T-helper 17 cell (primary cell): ENCODE measurements around the gene ARVCF. TPM values are rescaled to one million over a fixed set of nuclear protein-coding genes. Genes with fewer than 3 reads are reported as not detected.
A peak's percentile ranks its signal among the peaks of the same experiment; 100 is the strongest.

Experiments
- ATAC-seq: fragments of 150-1000 bp; cut with Tn5 transposase; 2 replicates; pipeline ENCODE4 v1.10.0; 2021; ENCODE audit warnings: mild to moderate bottlenecking, moderate library complexity
- DNase-seq, 3 donors: peaks; one replicate each; pipeline versions ENCODE4 v3.0.0 to v3.0.0-alpha.2; 2020 to 2021
- H3K9me3 ChIP-seq: one replicate; pipeline ENCODE4 v1.7.0; 2013; ENCODE audit warnings: low read length, mild to moderate bottlenecking; ENCODE audit not compliant: control insufficient read depth, poor library complexity, severe bottlenecking
- H3K27ac Mint-ChIP-seq: one replicate; pipeline ENCODE4 v1.8.0; 2022; ENCODE audit warnings: mild to moderate bottlenecking, moderate library complexity, mixed read lengths
- H3K27me3 Mint-ChIP-seq: one replicate; pipeline ENCODE4 v1.8.0; 2022; ENCODE audit warnings: mixed read lengths
- H3K36me3 Mint-ChIP-seq: one replicate; pipeline ENCODE4 v1.8.0; 2022; ENCODE audit warnings: low read depth, mixed read lengths
- H3K4me1 Mint-ChIP-seq: one replicate; pipeline ENCODE4 v1.8.0; 2022; ENCODE audit warnings: mild to moderate bottlenecking, mixed read lengths
- H3K4me3 Mint-ChIP-seq: one replicate; pipeline ENCODE4 v1.8.0; 2022; ENCODE audit warnings: mild to moderate bottlenecking, moderate library complexity, mixed read lengths
- total RNA-seq, 4 donors: library from RNA in 2 of 4; stranded (reverse) in 2 of 4; gene quantifications; one replicate each; pipeline ENCODE4 v1.2.3 and lab custom pipeline; 2022 to 2026

The ARVCF gene
- total RNA-seq, 2 donors from 2014 or later = 1.3 to 2.8 TPM

DNA sequence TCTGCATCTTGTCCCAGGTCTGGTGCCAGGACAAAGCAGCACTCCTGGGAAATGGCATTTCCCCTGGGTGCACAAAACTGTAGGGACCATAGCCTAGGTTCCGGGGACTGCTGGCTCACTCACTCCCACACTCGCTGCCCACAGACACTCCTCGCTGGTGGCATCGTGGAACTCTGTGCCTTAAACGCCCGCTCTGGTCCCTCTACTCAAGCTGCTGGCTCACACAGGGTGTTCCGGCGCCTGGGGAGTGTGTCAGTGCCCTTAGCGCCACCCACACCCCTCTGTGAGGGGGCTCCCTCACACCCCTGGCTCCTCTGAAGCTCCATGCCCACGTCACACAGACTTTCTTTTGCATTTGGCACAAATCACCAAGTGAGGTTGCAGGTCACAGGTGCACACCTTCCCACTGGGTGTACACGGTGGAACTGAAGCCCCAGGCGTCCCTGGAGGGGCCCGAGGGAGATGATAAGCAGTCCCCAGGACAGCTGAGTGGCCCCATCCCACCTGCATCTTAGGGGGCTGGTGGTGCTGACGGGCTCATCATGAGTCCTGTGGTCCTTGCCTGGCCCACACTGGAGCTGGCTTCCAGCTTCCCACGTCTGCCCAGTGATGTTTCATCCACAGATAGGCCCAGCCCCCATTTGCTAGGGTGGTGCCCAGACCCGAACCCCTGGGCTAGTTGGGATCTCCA lies 40.2 kb upstream of the ARVCF start:
- ATAC-seq (no peak), DNase-seq (no peak)
- Mint-ChIP-seq H3K4me3 (no peak overlapping the region), H3K27me3 (no peaks in the 10 kb centered on the region), H3K36me3 (no peaks in the 10 kb centered on the region), H3K27ac (no peak overlapping the region), H3K4me1 (peaks cover 15% of the 10 kb centered on the region)
- H3K9me3 ChIP-seq = no peaks in the 10 kb centered on the region

DNA sequence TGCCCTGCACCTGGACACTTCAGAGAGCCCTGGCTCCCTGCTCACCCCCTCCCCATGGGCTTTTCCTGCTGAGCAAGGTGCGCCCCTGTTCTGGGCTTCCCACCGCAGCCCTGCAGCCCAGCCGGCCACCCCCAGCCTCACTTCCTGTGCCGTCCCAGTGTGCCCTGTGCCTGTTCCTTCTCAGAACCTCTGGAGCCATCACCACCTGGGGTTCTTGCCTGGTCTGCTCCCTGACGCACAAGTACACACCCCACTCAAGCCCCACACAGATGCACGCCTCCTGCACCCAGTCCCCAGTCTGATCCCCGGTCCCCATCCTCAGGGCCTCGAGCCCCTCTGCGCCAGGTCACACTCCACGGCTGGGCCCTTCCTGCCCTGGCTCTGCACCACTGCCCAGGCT lies 39.5 kb upstream of the ARVCF start:
- Mint-ChIP-seq H3K27ac (no peak overlapping the region), H3K4me3 (no peak overlapping the region), H3K27me3 (no peaks in the 10 kb centered on the region), H3K4me1 (peaks cover 12% of the 10 kb centered on the region), H3K36me3 (no peaks in the 10 kb centered on the region)
- ATAC-seq (no peak), DNase-seq (no peak)
- no peaks in the 10 kb centered on the region for H3K9me3 ChIP-seq

DNA sequence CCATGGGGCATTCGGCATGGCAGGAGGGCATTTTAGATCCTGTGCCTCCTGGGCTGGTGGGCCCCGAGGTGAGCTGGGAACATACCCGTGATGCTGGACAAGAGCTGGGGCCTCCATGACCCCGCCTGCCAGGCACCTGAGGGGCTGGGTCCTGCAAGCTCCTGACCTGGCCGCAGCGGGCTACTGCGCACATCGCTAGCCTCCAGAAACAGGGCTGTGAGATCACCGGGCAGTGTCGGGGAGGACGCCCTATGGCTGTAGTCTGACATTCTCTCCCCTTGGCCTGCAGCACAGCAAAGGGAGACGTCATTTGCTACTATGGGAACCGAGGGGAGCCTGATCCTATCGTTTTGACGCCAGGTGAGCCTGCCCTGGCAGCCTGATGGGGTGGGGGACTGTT lies 39.0 kb upstream of the ARVCF start:
- Mint-ChIP-seq H3K27me3 (no peaks in the 10 kb centered on the region), H3K27ac (no peak overlapping the region), H3K4me3 (no peak overlapping the region), H3K4me1 (peaks cover 12% of the 10 kb centered on the region), H3K36me3 (no peaks in the 10 kb centered on the region)
- no peaks in the 10 kb centered on the region for H3K9me3 ChIP-seq
- no peak for ATAC-seq
- DNase-seq = no peak

- ATAC-seq = no peak
- no peak overlapping the region for H3K4me3 Mint-ChIP-seq
- H3K4me1 Mint-ChIP-seq = peaks cover 12% of the 10 kb centered on the region
- no peaks in the 10 kb centered on the region for H3K9me3 ChIP-seq
- no peaks in the 10 kb centered on the region for H3K27me3 Mint-ChIP-seq
- H3K27ac Mint-ChIP-seq = no peak overlapping the region
- no peaks in the 10 kb centered on the region for H3K36me3 Mint-ChIP-seq
- DNase-seq = no peak
Measured at GRCh38 chr22:20055144-20055543, 38.5 kb upstream of the ARVCF start.

- H3K36me3 Mint-ChIP-seq = no peaks in the 10 kb centered on the region
- H3K27ac Mint-ChIP-seq = no peak overlapping the region
- H3K4me1 Mint-ChIP-seq = peaks cover 8% of the 10 kb centered on the region
Measured at GRCh38 chr22:20054485-20054884, 37.9 kb upstream of the ARVCF start.

GRCh38 chr22:20054034-20054427 lies 37.4 kb upstream of the ARVCF start:
- Mint-ChIP-seq H3K27ac (no peak overlapping the region), H3K4me3 (no peak overlapping the region), H3K27me3 (no peaks in the 10 kb centered on the region), H3K36me3 (peaks cover under 1% of the 10 kb centered on the region), H3K4me1 (peaks cover 11% of the 10 kb centered on the region)
- ATAC-seq = no peak
- H3K9me3 ChIP-seq = no peaks in the 10 kb centered on the region
- DNase-seq = no peak

More at GRCh38 chr22:20054485-20054884, 37.9 kb upstream of the ARVCF start:
- ATAC-seq (no peak), DNase-seq (no peak)
- H3K9me3 ChIP-seq = no peaks in the 10 kb centered on the region
- no peaks in the 10 kb centered on the region for H3K27me3 Mint-ChIP-seq
- H3K4me3 Mint-ChIP-seq = no peak overlapping the region

DNA sequence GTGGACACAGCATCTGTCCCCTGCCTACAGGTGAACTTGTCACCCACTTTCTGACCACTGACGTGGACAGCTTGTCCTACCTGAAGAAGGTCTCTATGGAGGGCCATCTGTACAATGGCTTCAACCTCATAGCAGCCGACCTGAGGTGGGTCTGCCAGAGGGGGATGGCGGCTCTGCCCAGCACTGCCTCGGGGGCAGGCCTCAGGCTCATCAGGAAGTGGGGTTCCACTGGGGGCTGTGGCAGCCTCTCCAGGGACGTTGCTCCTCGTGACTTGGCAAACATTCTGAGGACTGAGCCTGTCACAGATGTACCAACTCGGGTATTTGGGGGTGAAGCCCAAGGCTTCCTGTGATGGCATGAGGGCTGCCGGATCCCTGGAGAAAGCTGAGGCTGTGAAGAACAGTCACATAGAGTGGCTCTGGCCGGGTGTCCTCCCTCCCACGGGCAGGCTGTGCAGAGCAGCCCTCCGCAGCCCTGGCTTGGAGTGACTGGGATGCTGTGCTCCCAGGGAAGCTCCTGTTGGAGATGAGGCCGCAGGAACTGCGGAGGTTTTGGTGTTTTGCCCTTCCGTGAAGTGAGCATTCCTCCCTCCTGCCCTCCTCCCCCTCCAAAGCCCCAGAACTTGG lies 36.9 kb upstream of the ARVCF start:
- H3K9me3 ChIP-seq = no peaks in the 10 kb centered on the region
- no peak overlapping the region for H3K4me3 Mint-ChIP-seq
- no peak for DNase-seq
- no peak overlapping the region for H3K27ac Mint-ChIP-seq
- H3K36me3 Mint-ChIP-seq = peaks cover 3% of the 10 kb centered on the region
- no peak for ATAC-seq
- peaks cover 10% of the 10 kb centered on the region for H3K4me1 Mint-ChIP-seq
- no peaks in the 10 kb centered on the region for H3K27me3 Mint-ChIP-seq

DNA sequence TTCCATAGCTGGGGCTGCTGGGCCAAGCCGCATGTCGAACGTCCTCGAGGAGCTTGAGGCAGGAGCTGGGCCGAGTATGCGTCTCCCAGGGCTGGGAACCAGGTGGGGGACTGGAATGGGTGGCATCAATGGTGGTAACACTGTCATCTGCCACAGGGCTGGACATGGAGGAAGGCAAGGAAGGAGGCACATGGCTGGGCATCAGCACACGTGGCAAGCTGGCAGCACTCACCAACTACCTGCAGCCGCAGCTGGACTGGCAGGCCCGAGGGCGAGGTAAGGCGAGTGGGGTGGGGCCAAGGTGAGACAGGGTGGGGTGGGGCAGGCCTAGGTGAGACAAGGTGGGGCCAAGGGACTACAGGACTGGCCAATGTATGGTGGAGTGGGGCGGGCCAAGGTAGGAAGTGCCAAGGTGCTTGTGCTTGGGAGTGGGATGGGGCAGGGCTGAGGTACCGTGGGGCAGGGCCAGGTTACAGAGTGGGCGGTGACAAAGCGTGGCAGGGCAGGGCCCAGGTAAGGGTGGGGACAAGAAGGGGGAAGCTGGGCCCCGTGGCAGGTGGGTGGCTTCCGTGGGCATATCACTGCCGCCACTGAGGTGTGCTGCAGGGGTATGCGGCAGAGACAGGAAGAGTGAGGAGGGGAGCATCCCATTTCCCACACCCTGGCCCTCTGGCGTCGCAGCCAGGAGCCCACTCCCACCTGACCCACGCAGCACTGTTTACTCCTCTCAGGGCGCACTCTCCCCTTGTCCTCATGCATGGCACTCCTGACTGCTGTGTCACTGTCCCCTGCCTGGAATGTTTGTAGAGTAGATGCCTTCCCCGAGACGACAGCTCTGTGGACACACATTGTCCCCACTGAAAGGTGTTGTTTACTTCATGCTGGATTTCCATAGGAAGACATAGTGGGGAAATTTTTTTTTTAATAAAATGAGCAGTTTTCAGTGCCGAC lies 36.0 kb upstream of the ARVCF start:
- DNase-seq = no peak
- no peak overlapping the region for H3K4me3 Mint-ChIP-seq
- H3K9me3 ChIP-seq = no peaks in the 10 kb centered on the region
- H3K36me3 Mint-ChIP-seq = peaks cover 4% of the 10 kb centered on the region
- H3K27ac Mint-ChIP-seq = no peak overlapping the region
- H3K27me3 Mint-ChIP-seq = no peaks in the 10 kb centered on the region
- no peak for ATAC-seq
- H3K4me1 Mint-ChIP-seq = peaks cover 8% of the 10 kb centered on the region

DNA sequence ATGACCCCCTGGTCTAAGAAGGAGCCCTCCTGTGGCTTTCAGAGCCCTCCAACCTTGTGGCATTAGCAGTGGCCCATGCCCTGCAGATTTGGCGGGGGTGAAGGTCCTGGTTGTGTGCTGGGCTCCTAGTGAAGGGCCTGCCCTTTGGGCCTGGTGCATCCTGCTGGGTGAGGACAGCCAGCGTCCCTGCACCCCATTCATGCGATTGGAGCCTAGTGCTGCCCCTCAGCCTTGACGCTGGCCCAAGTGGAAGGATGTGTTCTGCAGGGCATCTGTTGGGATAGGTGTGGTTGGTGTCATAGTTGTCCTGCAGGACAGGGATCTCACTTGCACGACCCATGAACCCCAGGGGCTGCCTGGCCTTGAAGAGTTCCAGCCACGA lies 35.3 kb upstream of the ARVCF start:
- no peaks in the 10 kb centered on the region for H3K9me3 ChIP-seq
- H3K4me1 Mint-ChIP-seq = peaks cover 8% of the 10 kb centered on the region
- no peak overlapping the region for H3K27ac Mint-ChIP-seq
- no peaks in the 10 kb centered on the region for H3K27me3 Mint-ChIP-seq
- H3K36me3 Mint-ChIP-seq = peaks cover 4% of the 10 kb centered on the region
- DNase-seq (no peak), ATAC-seq (no peak)
- no peak overlapping the region for H3K4me3 Mint-ChIP-seq

DNA sequence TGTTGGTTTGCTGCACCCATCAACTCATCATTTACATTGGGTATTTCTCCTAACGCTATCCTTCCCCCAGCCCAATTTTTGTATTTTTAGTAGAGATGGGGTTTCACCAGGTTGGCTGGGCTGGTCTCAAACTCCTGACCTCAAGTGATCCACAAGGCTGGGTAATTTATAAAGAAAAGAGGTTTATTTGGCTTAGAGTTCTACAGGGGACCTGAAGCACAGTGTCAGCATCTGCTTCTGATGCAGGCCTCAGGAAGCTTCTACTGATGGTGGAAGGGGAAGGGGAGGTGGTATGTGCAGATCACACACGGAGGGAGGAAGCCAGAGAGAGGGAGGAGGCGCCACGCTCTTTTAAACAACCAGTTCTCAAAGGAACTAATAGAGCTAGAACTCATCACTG lies 30.1 kb upstream of the ARVCF start:
- no peaks in the 10 kb centered on the region for H3K27me3 Mint-ChIP-seq
- no peak overlapping the region for H3K27ac Mint-ChIP-seq
- peaks cover 9% of the 10 kb centered on the region for H3K4me1 Mint-ChIP-seq
- no peak for DNase-seq
- no peaks in the 10 kb centered on the region for H3K9me3 ChIP-seq
- peaks cover 8% of the 10 kb centered on the region for H3K36me3 Mint-ChIP-seq
- no peak for ATAC-seq
- no peak overlapping the region for H3K4me3 Mint-ChIP-seq

DNA sequence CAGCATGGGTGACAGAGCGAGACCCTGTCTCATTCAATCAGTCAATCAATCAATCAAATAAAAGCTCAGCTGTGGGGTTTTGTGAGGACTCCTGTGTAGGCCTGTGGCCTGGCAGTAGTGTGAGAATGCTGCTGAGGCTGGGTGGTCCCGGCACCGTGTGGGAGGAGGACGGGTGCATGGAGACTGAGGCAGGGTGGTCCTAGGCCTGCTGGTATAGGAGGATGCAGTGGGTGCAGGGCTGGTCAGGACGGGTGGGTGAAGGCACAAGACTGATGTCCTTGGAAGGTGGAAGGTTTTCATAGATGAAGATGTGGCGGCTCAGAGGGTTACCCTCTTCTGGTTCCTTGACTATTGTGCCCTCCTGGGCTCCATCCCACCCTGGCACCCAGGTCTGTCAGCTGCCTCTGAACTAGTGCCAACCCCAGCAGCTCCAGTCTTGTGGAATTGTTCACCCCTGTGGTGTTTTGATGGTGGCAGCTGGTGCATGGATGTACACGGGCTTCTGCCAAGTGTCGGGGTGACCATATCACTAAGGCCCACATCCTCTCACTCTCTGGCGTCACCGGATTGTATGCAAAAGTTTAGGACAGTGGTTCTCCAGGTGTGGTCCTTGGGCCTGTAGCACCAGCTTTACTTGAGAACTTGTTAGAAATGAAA lies 28.0 kb upstream of the ARVCF start:
- ATAC-seq (no peak), DNase-seq (no peak)
- H3K9me3 ChIP-seq = no peaks in the 10 kb centered on the region
- Mint-ChIP-seq H3K27me3 (no peaks in the 10 kb centered on the region), H3K36me3 (peaks cover 8% of the 10 kb centered on the region), H3K4me3 (no peak overlapping the region), H3K27ac (no peak overlapping the region), H3K4me1 (peaks cover 14% of the 10 kb centered on the region)

- no peak for DNase-seq
- ATAC-seq = no peak
- Mint-ChIP-seq H3K4me1 (peaks cover 11% of the 10 kb centered on the region), H3K36me3 (peaks cover 7% of the 10 kb centered on the region), H3K4me3 (no peak overlapping the region), H3K27me3 (no peaks in the 10 kb centered on the region), H3K27ac (peak overlapping the region; percentile 39)
- H3K9me3 ChIP-seq = no peaks in the 10 kb centered on the region
Measured at GRCh38 chr22:20043997-20044342, 27.3 kb upstream of the ARVCF start.
